Prostate gland (tissue), 2 donors: ENCODE measurements around the gene OR2AG2. TPM values are rescaled to one million over a fixed set of nuclear protein-coding genes. Genes with fewer than 3 reads are reported as not detected.
A peak's percentile ranks its signal among the peaks of the same experiment; 100 is the strongest.
"Not testable (repeated sequence)": the region's sequence is repeated elsewhere in the genome, so short reads cannot be mapped to it uniquely, and the experiment has no call there.

Experiments used
- DNase-seq: peaks from one replicate; pipeline ENCODE4 v3.0.0-alpha.2; 2019; ENCODE audit warnings: low spot score
- H3K27ac ChIP-seq, 2 donors: fragments of 200-600 bp; sonication (generic); 2 replicates each; pipeline ENCODE4 v1.5.1; 2017 to 2019
- H3K27me3 ChIP-seq: fragments of 200-600 bp; sonication (generic); replicated peaks from 2 replicates; pipeline ENCODE4 v1.5.1; 2019; ENCODE audit not compliant: insufficient read depth
- H3K36me3 ChIP-seq, 2 donors: fragments of 200-600 bp; sonication (generic); 1 replicate in 1 of 2; 2 replicates in 1 of 2; pipeline versions ENCODE4 v1.5.1 to v1.8.1; 2017 to 2019
- H3K4me1 ChIP-seq: fragments of 200-600 bp; sonication (generic); replicated peaks from 2 replicates; pipeline ENCODE4 v1.5.1; 2019
- H3K4me3 ChIP-seq, 2 donors: fragments of 200-600 bp; sonication (generic); 2 replicates each; pipeline ENCODE4 v1.5.1; 2017 to 2019
- H3K9me3 ChIP-seq: fragments of 200-600 bp; sonication (generic); 2 replicates; pipeline ENCODE4 v1.5.1; 2017
- POLR2A ChIP-seq: fragments of 450-650 bp; IDR thresholded peaks from one replicate; pipeline ENCODE4 v1.6.1; 2016; ENCODE audit warnings: antibody characterized with exemption, mild to moderate bottlenecking
- POLR2AphosphoS5 ChIP-seq: sonication (generic); formaldehyde crosslinking; IDR thresholded peaks from one replicate; pipeline ENCODE4 v1.6.1; 2017; ENCODE audit warnings: antibody characterized with exemption
- WGBS: methylation state at CpG from one replicate; pipeline ENCODE4 v1.1.5; 2018; 5-methylcytosine and 5-hydroxymethylcytosine counted together
- intact Hi-C: fragments of 100-400 bp; cut with DNase I; formaldehyde crosslinking; loops from one replicate; pipeline ENCODE4 v1.14.2; 2022
- total RNA-seq, 2 donors: library from RNA; depleted of rRNA; stranded (reverse); fragments of >200 nt; gene quantifications; one replicate each; pipeline ENCODE4 v1.1.0, GENCODE V29; 2016
- TF ChIP-seq, protein P1 (sequence below), 4 experiments: fragments of 200-600 bp in 2 of 4; fragments of 450-650 bp in 2 of 4; sonication (generic) in 2 of 4; IDR thresholded peaks; 1 replicate in 3 of 4; 2 replicates in 1 of 4; pipeline ENCODE4 v1.5.1; 2016 to 2019; ENCODE audit warnings: antibody characterized with exemption in 4 of 4, mild to moderate bottlenecking in 2 of 4, moderate library complexity in 2 of 4

The OR2AG2 gene
- total RNA-seq, 2 donors from 2014 or later: 0.55 to 0.91 TPM

DNA sequence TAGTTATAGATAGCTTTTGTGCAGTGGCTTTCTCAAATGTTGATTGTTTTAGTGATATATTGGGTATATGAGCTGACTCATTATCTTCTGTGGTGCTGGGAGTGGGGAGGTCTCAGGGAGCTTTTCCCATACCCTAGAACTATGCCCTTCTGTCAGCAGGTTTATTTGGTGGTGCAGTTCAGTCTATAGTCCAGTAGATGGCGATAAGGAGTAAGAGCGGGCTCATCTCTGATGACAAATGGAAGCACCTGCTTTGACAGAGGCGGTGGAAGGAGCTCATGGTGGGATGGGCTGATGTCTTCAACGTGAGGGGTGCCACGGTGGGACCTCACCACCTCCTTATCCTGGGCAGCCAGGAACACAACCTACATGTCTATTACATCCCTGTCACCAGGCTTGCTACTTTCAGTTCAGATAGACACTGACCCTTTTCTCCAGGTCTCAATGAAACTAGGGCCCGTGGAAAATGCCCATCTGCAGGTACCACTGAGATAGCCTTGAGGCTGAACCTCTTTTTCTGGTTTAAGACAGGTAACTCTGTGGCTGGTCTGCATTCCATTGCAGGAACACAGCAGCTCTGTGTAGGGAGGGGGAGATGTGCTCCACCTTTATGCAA lies 40.7 kb upstream of the OR2AG2 start:
- intact Hi-C loops: loop anchor here (5.0 kb wide), 1 partner anchor 630 kb away; no protein-coding TSS in a partner anchor
- Histone ChIP-seq H3K9me3 (no peaks in the 10 kb centered on the region), H3K36me3 (no peaks in the 10 kb centered on the region), H3K4me1 (no peaks in the 10 kb centered on the region), H3K27ac (no peak overlapping the region), H3K4me3 (no peak overlapping the region), H3K27me3 (no peaks in the 10 kb centered on the region)
- DNase-seq: peak; percentile 6
- WGBS: 16% methylated on average over 6 of the region's 6 CpGs
- TF ChIP-seq, protein P1, sequence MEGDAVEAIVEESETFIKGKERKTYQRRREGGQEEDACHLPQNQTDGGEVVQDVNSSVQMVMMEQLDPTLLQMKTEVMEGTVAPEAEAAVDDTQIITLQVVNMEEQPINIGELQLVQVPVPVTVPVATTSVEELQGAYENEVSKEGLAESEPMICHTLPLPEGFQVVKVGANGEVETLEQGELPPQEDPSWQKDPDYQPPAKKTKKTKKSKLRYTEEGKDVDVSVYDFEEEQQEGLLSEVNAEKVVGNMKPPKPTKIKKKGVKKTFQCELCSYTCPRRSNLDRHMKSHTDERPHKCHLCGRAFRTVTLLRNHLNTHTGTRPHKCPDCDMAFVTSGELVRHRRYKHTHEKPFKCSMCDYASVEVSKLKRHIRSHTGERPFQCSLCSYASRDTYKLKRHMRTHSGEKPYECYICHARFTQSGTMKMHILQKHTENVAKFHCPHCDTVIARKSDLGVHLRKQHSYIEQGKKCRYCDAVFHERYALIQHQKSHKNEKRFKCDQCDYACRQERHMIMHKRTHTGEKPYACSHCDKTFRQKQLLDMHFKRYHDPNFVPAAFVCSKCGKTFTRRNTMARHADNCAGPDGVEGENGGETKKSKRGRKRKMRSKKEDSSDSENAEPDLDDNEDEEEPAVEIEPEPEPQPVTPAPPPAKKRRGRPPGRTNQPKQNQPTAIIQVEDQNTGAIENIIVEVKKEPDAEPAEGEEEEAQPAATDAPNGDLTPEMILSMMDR (IDR thresholded peaks at IDR 0.05): peak; percentile 40 to 70 (median 57)
- no peak for TF ChIP-seq POLR2AphosphoS5
- no peak for TF ChIP-seq POLR2A

DNA sequence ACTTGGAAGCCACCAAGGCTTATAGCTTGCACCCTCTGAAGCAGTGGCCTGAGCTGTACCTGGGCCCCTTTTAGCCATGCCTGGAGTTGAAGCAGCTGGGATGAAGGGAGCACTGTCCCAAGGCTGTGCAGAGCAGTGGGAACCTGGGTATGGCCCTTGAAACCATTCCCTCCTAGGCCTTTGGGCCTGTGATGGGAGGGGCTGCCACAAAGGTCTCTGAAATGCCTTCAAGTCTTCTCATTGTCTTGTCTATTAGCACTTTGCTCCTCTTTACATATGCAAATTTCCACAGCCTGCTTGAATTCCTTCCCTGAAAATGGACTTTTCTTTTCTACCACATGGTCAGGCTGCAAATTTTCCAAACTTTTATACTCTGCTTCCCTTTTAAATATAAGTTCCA lies 29.3 kb upstream of the OR2AG2 start:
- H3K9me3 ChIP-seq, DNase-seq, H3K27ac ChIP-seq, intact Hi-C loops, H3K27me3 ChIP-seq, H3K36me3 ChIP-seq, H3K4me3 ChIP-seq, H3K4me1 ChIP-seq: not testable (repeated sequence)

DNA sequence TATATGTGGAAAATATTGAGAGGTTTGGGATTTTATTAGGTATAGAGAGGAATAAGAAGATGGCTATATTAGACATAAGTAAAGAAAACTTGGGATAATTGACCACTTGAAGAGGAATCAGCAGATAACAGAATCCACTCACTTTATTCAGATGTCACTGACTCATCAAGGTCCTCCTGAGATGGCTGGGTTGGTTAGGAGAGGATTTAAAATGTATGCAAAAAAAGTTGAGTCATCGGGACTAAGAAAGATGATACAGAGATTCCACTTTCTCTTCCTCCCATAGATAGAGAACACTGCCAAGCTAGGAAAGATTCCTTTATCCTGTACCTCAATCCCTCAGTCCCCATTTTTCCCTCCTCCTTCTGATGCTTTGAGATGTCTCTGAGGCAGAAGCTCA lies 27.6 kb upstream of the OR2AG2 start, which contains the start of gene OR6A2:
TSS of gene OR6A2 (minus strand) at position 288 of the 400 bp plus-strand sequence. CDS start 3,981 bp downstream, outside the sequence.
- H3K4me1 ChIP-seq: no peaks in the 10 kb centered on the region
- H3K27ac ChIP-seq: no peak within 1 kb of the TSS
- TF ChIP-seq POLR2A: no peak
- TF ChIP-seq, protein P1 (IDR thresholded peaks at IDR 0.05): no peak
- WGBS: 95% methylated on average over 1 of the region's 1 CpG
- no peaks in the 10 kb centered on the region for H3K36me3 ChIP-seq
- no peaks in the 10 kb centered on the region for H3K9me3 ChIP-seq
- no peak within 1 kb of the TSS for H3K4me3 ChIP-seq
- intact Hi-C loops: no loop called here
- no peak for DNase-seq
- no peaks in the 10 kb centered on the region for H3K27me3 ChIP-seq

DNA sequence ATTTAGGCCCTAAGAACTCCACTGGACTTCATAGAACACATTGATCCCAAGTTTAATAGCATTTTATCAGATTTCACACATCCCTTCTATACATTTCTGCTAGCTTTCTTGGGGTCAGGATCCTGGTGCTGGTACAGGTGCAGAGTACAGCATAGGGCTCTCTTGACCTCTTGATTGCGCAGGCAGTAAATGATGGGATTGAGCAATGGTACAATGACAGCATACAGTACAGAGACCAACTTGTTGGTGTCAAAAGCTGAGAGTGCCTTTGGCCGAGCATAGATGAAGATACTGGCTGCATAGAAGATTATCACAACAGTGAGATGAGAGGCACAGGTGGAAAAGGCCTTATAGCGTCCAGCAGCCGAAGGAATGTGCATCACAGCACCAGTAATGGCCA lies 22.9 kb upstream of the OR2AG2 start:
- no peak for TF ChIP-seq POLR2AphosphoS5
- no peak for TF ChIP-seq POLR2A
- TF ChIP-seq, protein P1 (IDR thresholded peaks at IDR 0.05): no peak
- intact Hi-C loops: no loop called here
- Histone ChIP-seq H3K27ac (no peak overlapping the region), H3K4me3 (no peak overlapping the region), H3K4me1 (no peaks in the 10 kb centered on the region), H3K36me3 (no peaks in the 10 kb centered on the region), H3K27me3 (no peaks in the 10 kb centered on the region), H3K9me3 (no peaks in the 10 kb centered on the region)
- WGBS: 88% methylated on average over 4 of the region's 4 CpGs
- no peak for DNase-seq

DNA sequence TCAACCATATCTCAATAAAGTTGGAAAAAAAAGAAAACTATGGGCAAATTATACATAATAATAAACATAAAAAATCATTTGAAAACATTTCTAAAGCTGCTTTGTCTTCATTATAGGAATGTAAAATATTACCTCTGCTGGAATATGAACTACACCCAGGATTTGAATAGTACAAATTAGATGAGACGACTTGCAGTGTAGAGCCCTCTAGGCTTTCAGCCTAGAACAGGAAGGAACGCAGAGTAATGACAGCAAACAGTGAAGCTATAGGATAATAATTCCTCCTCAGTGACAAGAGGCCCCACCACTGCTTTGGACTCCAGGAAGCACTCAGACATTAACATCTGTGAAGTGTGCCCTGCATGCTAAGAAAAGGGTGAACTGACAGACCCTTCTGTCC lies 18.8 kb upstream of the OR2AG2 start:
- TF ChIP-seq, protein P1 (IDR thresholded peaks at IDR 0.05): no peak
- no peak for TF ChIP-seq POLR2A
- TF ChIP-seq POLR2AphosphoS5: no peak
- Histone ChIP-seq H3K36me3 (no peaks in the 10 kb centered on the region), H3K4me3 (no peak overlapping the region), H3K9me3 (no peaks in the 10 kb centered on the region), H3K4me1 (no peaks in the 10 kb centered on the region), H3K27ac (no peak overlapping the region), H3K27me3 (no peaks in the 10 kb centered on the region)
- intact Hi-C loops: no loop called here
- 55% methylated on average over 2 of the region's 2 CpGs for WGBS
- no peak for DNase-seq
